Stimulated activated memory B cell treated with anti-CD40 and anti-IgM and Interleukin-4, amounts not matched to agents 10 μg/mL and 1 μg/mL and 100 μg/mL, for 72 hours (primary cell): ENCODE results near the gene CSF2RB.

Experiments used
- ATAC-seq: fragments of 150-1000 bp; cut with Tn5 transposase; 2 replicates; pipeline ENCODE4 v1.10.0; 2021
- H3K27ac Mint-ChIP-seq: one replicate; pipeline ENCODE4 v1.8.0; 2022; ENCODE audit warnings: mild to moderate bottlenecking, mixed read lengths
- H3K27me3 Mint-ChIP-seq: one replicate; pipeline ENCODE4 v1.8.0; 2022; ENCODE audit warnings: mixed read lengths
- H3K36me3 Mint-ChIP-seq: one replicate; pipeline ENCODE4 v1.8.0; 2022; ENCODE audit warnings: mixed read lengths
- H3K4me1 Mint-ChIP-seq: one replicate; pipeline ENCODE4 v1.8.0; 2022; ENCODE audit warnings: mixed read lengths
- H3K4me3 Mint-ChIP-seq: one replicate; pipeline ENCODE4 v1.8.0; 2022; ENCODE audit warnings: mild to moderate bottlenecking, moderate library complexity, mixed read lengths
- H3K9me3 Mint-ChIP-seq: one replicate; pipeline ENCODE4 v1.8.0; 2022; ENCODE audit warnings: mixed read lengths

The CSF2RB gene

GRCh38 chr22:36901411-36902142 lies 11.9 kb upstream of the CSF2RB start:
- peak overlapping the region; percentile 98 for H3K27ac Mint-ChIP-seq
- peak overlapping the region; percentile 60 for H3K4me3 Mint-ChIP-seq
- H3K4me1 Mint-ChIP-seq, result peaks cover 29% of the 10 kb centered on the region
- peaks cover 7% of the 10 kb centered on the region for H3K27me3 Mint-ChIP-seq
- peaks cover under 1% of the 10 kb centered on the region for H3K9me3 Mint-ChIP-seq
- ATAC-seq, result peak; percentile 93
- no peaks in the 10 kb centered on the region for H3K36me3 Mint-ChIP-seq

GRCh38 chr22:36902143-36902926 lies 11.1 kb upstream of the CSF2RB start:
- no peaks in the 10 kb centered on the region for H3K36me3 Mint-ChIP-seq
- no peak for ATAC-seq
- H3K27me3 Mint-ChIP-seq, result peaks cover 7% of the 10 kb centered on the region
- H3K27ac Mint-ChIP-seq, result peak overlapping the region; percentile 98
- no peaks in the 10 kb centered on the region for H3K9me3 Mint-ChIP-seq
- no peak overlapping the region for H3K4me3 Mint-ChIP-seq
- H3K4me1 Mint-ChIP-seq, result peaks cover 29% of the 10 kb centered on the region

GRCh38 chr22:36904260-36904880 lies 9.1 kb upstream of the CSF2RB start:
- no peak for ATAC-seq
- Mint-ChIP-seq H3K27ac (no peak overlapping the region), H3K9me3 (no peaks in the 10 kb centered on the region), H3K36me3 (no peaks in the 10 kb centered on the region), H3K4me3 (no peak overlapping the region), H3K4me1 (peaks cover 22% of the 10 kb centered on the region), H3K27me3 (peaks cover 7% of the 10 kb centered on the region)

GRCh38 chr22:36907253-36908195 lies 5.9 kb upstream of the CSF2RB start:
- no peak for ATAC-seq
- Mint-ChIP-seq H3K27ac (no peak overlapping the region), H3K4me3 (no peak overlapping the region), H3K9me3 (no peaks in the 10 kb centered on the region), H3K4me1 (peaks cover 3% of the 10 kb centered on the region), H3K36me3 (no peaks in the 10 kb centered on the region), H3K27me3 (peaks cover 7% of the 10 kb centered on the region)

GRCh38 chr22:36910461-36910860 lies 3.0 kb upstream of the CSF2RB start:
- Mint-ChIP-seq H3K4me1 (peaks cover 28% of the 10 kb centered on the region), H3K27me3 (peaks cover 7% of the 10 kb centered on the region), H3K36me3 (peaks cover 18% of the 10 kb centered on the region), H3K4me3 (no peak overlapping the region), H3K9me3 (no peaks in the 10 kb centered on the region), H3K27ac (no peak overlapping the region)
- no peak for ATAC-seq

- H3K4me3 Mint-ChIP-seq, result no peak overlapping the region
- peaks cover 29% of the 10 kb centered on the region for H3K36me3 Mint-ChIP-seq
- H3K9me3 Mint-ChIP-seq, result no peaks in the 10 kb centered on the region
- peaks cover 40% of the 10 kb centered on the region for H3K4me1 Mint-ChIP-seq
- no peaks in the 10 kb centered on the region for H3K27me3 Mint-ChIP-seq
- H3K27ac Mint-ChIP-seq, result peak overlapping the region; percentile 87
- ATAC-seq, result no peak
Measured at GRCh38 chr22:36911887-36912661, 1.4 kb upstream of the CSF2RB start.

GRCh38 chr22:36912694-36913426 lies 568 bp upstream of the CSF2RB start:
- H3K9me3 Mint-ChIP-seq, result no peaks in the 10 kb centered on the region
- peak; percentile 25 for ATAC-seq
- H3K36me3 Mint-ChIP-seq, result peaks cover 36% of the 10 kb centered on the region
- H3K27ac Mint-ChIP-seq, result peak overlapping the region; percentile 87
- H3K4me3 Mint-ChIP-seq, result peak overlapping the region; percentile 94
- H3K4me1 Mint-ChIP-seq, result peaks cover 48% of the 10 kb centered on the region
- H3K27me3 Mint-ChIP-seq, result no peaks in the 10 kb centered on the region

GRCh38 chr22:36914390-36914752 lies 943 bp downstream of the CSF2RB start:
- Mint-ChIP-seq H3K27me3 (no peaks in the 10 kb centered on the region), H3K27ac (peak overlapping the region; percentile 87), H3K36me3 (peaks cover 52% of the 10 kb centered on the region), H3K4me1 (peaks cover 62% of the 10 kb centered on the region), H3K4me3 (peak overlapping the region; percentile 94), H3K9me3 (no peaks in the 10 kb centered on the region)
- peak; percentile 51 for ATAC-seq

- Mint-ChIP-seq H3K4me1 (peaks cover 79% of the 10 kb centered on the region), H3K27me3 (no peaks in the 10 kb centered on the region), H3K36me3 (peaks cover 67% of the 10 kb centered on the region), H3K27ac (peak overlapping the region; percentile 87), H3K9me3 (no peaks in the 10 kb centered on the region), H3K4me3 (peak overlapping the region; percentile 94)
- no peak for ATAC-seq
Measured at GRCh38 chr22:36916034-36916433, 2.6 kb downstream of the CSF2RB start.

GRCh38 chr22:36918586-36919284 lies 5.3 kb downstream of the CSF2RB start:
- Mint-ChIP-seq H3K27me3 (no peaks in the 10 kb centered on the region), H3K27ac (peak overlapping the region; percentile 87), H3K9me3 (no peaks in the 10 kb centered on the region), H3K4me1 (peaks cover 80% of the 10 kb centered on the region), H3K4me3 (peak overlapping the region; percentile 94), H3K36me3 (peaks cover 85% of the 10 kb centered on the region)
- ATAC-seq, result no peak

- Mint-ChIP-seq H3K4me3 (peak overlapping the region; percentile 70), H3K27ac (peak overlapping the region; percentile 87), H3K27me3 (no peaks in the 10 kb centered on the region), H3K4me1 (peaks cover 83% of the 10 kb centered on the region), H3K9me3 (no peaks in the 10 kb centered on the region), H3K36me3 (peaks cover 90% of the 10 kb centered on the region)
- peak; percentile 93 for ATAC-seq
Measured at GRCh38 chr22:36921309-36922104, 8.1 kb downstream of the CSF2RB start.

- Mint-ChIP-seq H3K27me3 (no peaks in the 10 kb centered on the region), H3K36me3 (peaks cover 90% of the 10 kb centered on the region), H3K4me1 (peaks cover 83% of the 10 kb centered on the region), H3K9me3 (no peaks in the 10 kb centered on the region), H3K4me3 (peak overlapping the region; percentile 8), H3K27ac (peak overlapping the region; percentile 87)
- no peak for ATAC-seq
Measured at GRCh38 chr22:36922105-36922608, 8.7 kb downstream of the CSF2RB start.
